ENCODE results near the gene RAB4A. TPM values are rescaled to one million over a fixed set of nuclear protein-coding genes. Genes with fewer than 3 reads are reported as not detected.

The RAB4A gene
- total RNA-seq, 1 experiment from 2014 or later: 66.7 TPM

DNA sequence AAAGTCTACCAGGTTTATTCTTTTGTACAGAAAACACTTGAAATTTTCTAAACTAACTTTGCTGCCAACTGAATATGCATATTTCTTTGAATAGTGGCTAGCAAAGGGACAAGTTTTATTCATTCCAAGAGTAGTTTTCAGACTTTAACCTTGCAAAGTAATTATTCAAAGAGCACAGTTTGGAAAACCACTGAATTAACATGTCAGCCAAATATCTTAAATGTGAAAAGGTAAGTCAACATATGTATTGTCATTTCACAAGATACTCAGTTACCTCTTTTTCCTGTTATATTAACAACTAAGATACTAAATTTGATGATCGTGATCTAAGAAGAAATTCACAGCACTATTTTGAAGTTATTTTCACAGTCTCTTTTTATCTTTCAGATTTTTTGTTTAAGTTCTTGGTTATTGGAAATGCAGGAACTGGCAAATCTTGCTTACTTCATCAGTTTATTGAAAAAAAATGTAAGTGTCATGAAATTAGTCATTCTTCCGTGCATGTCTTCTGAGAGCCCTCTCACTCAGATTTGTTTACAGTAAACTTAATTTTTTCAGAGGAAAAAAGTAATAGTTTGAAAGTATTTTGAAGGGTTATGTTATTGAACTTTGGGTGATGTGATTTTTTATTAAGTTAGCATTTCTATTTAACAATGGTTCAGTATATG lies 15.3 kb downstream of the RAB4A start:
- Histone ChIP-seq H4K20me1 (ENCODE audit: control insufficient read depth, insufficient read depth, insufficient read length) (no peaks in the 10 kb centered on the region), H2BK20ac (ENCODE audit: low read depth, low read length, poor library complexity, severe bottlenecking) (no peak overlapping the region), H3K14ac (ENCODE audit: insufficient read depth, low read length) (no peak overlapping the region), H3K56ac (ENCODE audit: insufficient read length, low read depth, low read length) (no peak overlapping the region), H4K91ac (ENCODE audit: insufficient read length, low read depth, low read length) (no peak overlapping the region), H3K4ac (ENCODE audit: low read depth, low read length) (no peak overlapping the region), H4K5ac (ENCODE audit: insufficient read length, low read depth, low read length) (no peak overlapping the region), H3K18ac (ENCODE audit: insufficient read length, low read depth, low read length) (no peak overlapping the region), H4K8ac (replicated peaks; ENCODE audit: insufficient read length, low read depth, low read length) (no peak overlapping the region), H3K23me2 (ENCODE audit: insufficient read length, low read depth, low read length, poor library complexity, severe bottlenecking) (no peaks in the 10 kb centered on the region), H3K9ac (ENCODE audit: extremely low read depth, insufficient read length, low read length) (no peak overlapping the region), H2AK5ac (ENCODE audit: insufficient read length, low read length) (no peak overlapping the region), H2AFZ (ENCODE audit: low read length) (no peak overlapping the region), H3K4me2 (ENCODE audit: insufficient read depth, insufficient read length, low read length) (no peak overlapping the region), H3K27me3 (ENCODE audit: insufficient read depth, low read length) (no peaks in the 10 kb centered on the region), H3K79me1 (ENCODE audit: insufficient read depth, low read depth, low read length, poor library complexity, severe bottlenecking) (peaks cover 6% of the 10 kb centered on the region), H2BK5ac (ENCODE audit: insufficient read length, low read length) (no peak overlapping the region), H2BK120ac (ENCODE audit: low read depth, low read length, poor library complexity, severe bottlenecking) (no peak overlapping the region), H2BK15ac (ENCODE audit: low read depth, low read length) (no peak overlapping the region), H3T11ph (ENCODE audit: low read length) (no peak overlapping the region), H3K4me1 (ENCODE audit: insufficient read depth, low read length) (peaks cover 2% of the 10 kb centered on the region; the same call in 1 of the 2 replicates), H3K23ac (ENCODE audit: insufficient read length, low read depth, low read length) (no peak overlapping the region), H3K27ac (ENCODE audit: insufficient read length, low read depth, low read length) (no peak overlapping the region), H2BK12ac (ENCODE audit: insufficient read length, low read depth, low read length) (no peak overlapping the region), H3K79me2 (ENCODE audit: insufficient read depth, low read length) (peaks cover 10% of the 10 kb centered on the region; the same call in 1 of the 2 replicates), H3K9me3 (ENCODE audit: control insufficient read depth, low read depth, low read length) (no peaks in the 10 kb centered on the region)
- Mint-ChIP-seq H3K9me3 (no peaks in the 10 kb centered on the region), H3K4me3 (no peak overlapping the region), H3K36me3 (ENCODE audit: insufficient read depth in 1 of 3, low read depth in 3 of 3) (peaks cover 8 to 23% (median 12%) of the 10 kb centered on the region in 3 experiments), H3K27ac (no peak overlapping the region), H3K4me1 (peaks cover 7 to 12% of the 10 kb centered on the region in 2 experiments), H3K27me3 (ENCODE audit: low read depth) (no peaks in the 10 kb centered on the region)
- WGBS (ENCODE audit: extremely low coverage, insufficient read length, low lambda C conversion rate): no CpG with 5 or more reads among the region's 2 CpGs
- TF ChIP-seq CTCF (conservative IDR thresholded peaks at IDR 0.05): no peak
- no peak for DNase-seq
